Right forelimb (tissue), 1 donor: ENCODE data around the gene YTHDF2.
"Not testable (repeated sequence)": the region's sequence is repeated elsewhere in the genome, so short reads cannot be mapped to it uniquely, and the experiment has no call there.

Source experiments
- DNase-seq: peaks from one replicate; pipeline ENCODE4 v3.0.0-alpha.2; 2018

The YTHDF2 gene

DNA sequence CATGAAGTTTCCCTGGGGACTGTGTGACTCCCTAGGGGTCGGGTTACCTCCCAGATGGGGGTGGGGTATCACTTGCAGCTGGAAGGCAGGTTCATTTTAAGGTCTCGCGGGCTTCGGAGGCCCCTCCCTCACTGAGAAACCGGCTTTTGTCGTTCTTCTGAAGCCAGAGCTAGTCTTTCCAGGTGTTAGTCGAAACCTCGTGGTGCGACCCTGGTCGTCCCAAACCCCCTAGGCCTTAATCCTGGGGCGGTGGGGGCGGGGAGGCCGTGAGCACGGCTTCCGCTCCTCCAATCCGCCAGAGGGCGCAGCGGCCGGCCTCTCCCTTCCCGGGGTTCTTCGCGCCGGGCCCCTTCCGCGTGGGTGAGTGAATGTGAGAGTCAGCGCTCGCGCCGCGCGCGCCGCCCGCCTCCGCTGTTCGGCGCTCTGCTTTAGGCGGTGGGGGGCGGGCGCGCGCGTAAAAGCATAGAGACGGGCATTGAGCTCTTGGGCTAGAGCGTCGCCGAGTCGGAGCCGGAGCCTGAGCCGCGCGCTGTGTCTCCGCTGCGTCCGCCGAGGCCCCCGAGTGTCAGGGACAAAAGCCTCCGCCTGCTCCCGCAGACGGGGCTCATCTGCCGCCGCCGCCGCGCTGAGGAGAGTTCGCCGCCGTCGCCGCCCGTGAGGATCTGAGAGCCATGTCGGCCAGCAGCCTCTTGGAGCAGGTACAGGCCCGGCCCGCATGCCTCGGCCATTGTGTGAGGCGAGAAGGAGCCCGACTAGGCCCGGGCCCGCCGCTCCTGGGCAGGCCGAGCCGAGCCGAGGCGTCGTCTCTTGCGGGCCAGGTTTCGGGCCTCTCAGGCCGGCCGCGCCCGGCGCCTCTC is at the start of gene YTHDF2:
Gene YTHDF2, plus strand, starts transcription at position 491 of the 857 bp plus-strand sequence. Its CDS starts 181 bp downstream, at position 672.
- peak; percentile 99 for DNase-seq

- not testable (repeated sequence) for DNase-seq
Measured at GRCh38 chr1:28691627-28692026, 45.1 kb upstream of the YTHDF2 start.

DNA sequence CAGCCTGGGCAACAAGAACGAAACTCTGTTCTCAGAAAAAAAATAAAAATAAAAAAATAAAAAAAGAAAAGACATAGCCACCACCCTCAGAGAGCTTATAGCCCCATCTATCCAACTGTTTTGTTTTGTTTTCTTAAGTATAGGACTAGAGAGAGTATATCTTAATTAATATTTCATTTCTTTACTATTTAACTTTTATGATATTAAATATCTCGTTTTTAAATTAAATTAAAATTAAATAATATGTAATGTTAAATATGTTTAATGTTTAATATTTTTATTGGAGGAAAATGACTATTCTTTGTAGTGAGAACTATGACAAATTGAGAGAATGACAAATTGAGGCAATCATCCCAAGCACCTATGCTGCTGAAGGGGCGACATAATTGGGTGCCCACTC is 33.1 kb upstream of the YTHDF2 start:
- DNase-seq, result no peak

GRCh38 chr1:28716336-28716735 is 20.4 kb upstream of the YTHDF2 start:
- no peak for DNase-seq

DNA sequence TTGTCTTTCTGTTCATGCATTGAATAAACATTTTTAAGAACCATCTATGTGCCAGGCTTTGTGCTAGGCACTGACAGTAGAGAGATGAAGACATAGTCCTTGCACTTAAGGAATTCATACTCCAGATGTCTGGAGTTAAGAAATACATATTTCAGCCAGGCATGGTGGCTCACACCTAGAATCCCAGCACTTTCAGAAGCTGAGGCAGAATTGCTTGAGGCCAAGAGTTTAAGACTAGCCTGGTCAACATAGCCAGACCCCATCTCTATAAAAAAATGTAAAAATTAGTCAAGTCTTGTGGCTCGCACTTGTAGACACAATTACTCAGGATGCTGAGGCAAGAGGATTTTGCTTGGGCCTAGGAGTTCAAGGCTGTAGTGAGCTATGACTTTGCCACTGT is 18.6 kb upstream of the YTHDF2 start:
- DNase-seq, result no peak

- DNase-seq, result no peak
Measured at GRCh38 chr1:28718586-28719331, 18.0 kb upstream of the YTHDF2 start.

- DNase-seq, result no peak
Measured at GRCh38 chr1:28719332-28719619, 17.5 kb upstream of the YTHDF2 start.

DNA sequence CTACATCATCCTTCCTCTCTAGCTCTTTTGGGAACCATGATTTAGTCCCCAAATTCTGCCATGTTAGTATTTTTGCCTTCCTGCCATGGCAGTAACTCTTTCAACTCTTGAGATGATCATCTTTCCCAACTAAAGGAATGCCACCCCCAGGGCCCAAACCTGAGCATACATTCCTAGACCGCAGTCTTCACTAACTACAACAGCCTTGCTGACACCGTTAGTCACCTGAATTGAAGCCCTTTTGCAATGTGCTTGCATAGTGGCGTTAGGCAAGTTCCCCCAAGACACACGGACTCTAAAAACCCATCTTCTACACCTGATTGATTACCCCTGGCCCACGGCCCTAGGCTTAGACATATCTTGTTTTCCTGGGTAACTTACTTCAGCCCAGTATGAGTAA is 16.4 kb upstream of the YTHDF2 start:
- DNase-seq, result no peak

- not testable (repeated sequence) for DNase-seq
Measured at GRCh38 chr1:28721927-28722326, 14.8 kb upstream of the YTHDF2 start.

- DNase-seq, result not testable (repeated sequence)
Measured at GRCh38 chr1:28725365-28725764, 11.4 kb upstream of the YTHDF2 start.

- no peak for DNase-seq
Measured at GRCh38 chr1:28735961-28736449, 735 bp upstream of the YTHDF2 start.

- peak; percentile 67 for DNase-seq
Measured at GRCh38 chr1:28737307-28738132, 780 bp downstream of the YTHDF2 start.

DNA sequence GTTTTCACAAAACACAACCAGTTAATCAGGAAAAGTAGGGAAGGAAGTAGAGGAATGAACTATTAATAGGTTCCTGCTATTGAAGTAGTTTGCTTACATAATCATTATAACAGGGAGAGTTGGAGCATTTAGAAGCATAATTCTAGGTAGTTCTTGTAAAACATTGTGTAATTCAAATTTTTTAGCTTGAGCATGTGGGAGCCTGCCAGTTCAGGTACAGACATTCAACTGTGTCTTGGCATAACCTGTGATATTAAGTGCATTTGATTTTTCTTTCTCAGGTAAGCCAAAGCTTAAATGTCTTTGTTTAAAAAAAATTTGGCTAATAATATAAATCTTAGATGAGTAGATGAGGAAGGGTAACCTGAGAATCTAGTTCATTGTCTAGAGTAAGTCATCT is 3.4 kb downstream of the YTHDF2 start:
- no peak for DNase-seq

DNA sequence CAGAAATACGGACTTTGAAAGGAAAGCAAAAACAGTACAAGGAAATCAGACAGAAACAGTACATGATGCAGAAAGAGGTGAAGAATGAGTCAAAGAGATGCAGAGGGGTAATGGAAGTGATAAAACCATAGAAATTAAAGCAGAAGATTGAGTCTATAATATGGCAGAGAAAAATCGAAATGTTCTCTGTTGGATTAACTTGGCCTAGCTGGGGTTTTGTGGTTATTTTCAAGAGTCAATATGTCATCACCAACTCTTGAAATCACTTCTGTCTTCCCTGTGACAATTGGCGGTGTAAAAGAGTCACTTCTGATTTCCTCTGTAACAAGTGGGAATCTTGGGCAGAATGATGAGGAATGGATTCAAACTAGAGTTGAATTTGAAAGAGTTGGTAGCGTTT is 7.4 kb downstream of the YTHDF2 start:
- DNase-seq, result no peak

GRCh38 chr1:28745653-28746173 is 9.0 kb downstream of the YTHDF2 start:
- no peak for DNase-seq

DNA sequence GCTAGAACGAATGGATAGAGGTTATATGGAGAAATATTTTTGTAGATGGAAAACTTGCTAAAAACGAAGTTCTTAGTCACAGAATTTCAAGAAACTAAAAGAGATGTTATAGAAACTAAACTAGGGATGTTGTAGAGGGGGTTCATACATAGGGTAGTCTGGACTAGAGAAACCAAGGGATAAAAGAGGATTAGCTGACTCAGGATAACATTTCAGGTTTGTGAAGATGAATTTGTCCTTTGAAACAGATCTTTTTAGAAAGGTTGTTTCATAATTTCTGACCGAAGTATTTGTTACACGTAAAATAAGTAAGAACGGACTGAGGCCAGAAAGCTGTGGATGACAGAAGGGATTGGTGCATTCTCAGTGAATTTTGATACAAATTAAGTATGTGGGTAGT is 13.6 kb downstream of the YTHDF2 start:
- DNase-seq, result no peak

- DNase-seq, result not testable (repeated sequence)
Measured at GRCh38 chr1:28750771-28751294, 14.1 kb downstream of the YTHDF2 start.

DNA sequence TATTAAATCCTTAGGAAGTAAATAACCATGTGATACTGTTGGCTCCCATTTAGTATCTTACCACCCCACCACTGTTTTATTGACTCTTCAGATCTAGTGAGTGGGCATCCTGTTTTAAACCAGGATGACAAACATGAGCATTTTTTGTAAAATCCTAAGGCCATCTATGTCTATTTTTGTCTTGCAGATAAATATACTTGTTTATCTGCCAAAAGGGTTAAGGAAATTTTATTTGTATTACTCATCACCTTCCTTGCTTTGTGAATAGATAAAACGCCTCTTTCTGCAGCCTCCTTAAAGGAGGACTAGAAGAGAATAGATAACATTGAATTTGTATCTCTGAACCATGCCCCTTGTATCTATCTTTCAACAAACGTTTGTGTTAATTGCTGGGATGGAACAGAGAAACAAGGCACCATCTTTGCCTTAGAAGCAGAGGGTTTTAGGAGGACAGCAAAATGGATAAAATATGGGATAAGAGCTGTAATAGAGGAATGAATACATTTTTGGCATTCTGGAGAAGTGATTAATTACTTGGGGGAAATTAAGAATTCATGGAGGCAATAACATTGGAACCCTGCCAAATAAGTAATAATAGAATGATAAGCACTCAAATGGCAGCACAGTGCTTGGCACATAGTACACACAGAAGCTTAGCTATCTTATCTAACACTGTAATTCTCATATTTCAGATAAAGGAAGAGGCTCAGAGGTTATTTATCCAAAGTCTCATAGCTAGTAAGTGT is 14.7 kb downstream of the YTHDF2 start:
- no peak for DNase-seq

- no peak for DNase-seq
Measured at GRCh38 chr1:28755701-28756100, 19.0 kb downstream of the YTHDF2 start.

- no peak for DNase-seq
Measured at GRCh38 chr1:28756846-28757245, 20.1 kb downstream of the YTHDF2 start.

DNA sequence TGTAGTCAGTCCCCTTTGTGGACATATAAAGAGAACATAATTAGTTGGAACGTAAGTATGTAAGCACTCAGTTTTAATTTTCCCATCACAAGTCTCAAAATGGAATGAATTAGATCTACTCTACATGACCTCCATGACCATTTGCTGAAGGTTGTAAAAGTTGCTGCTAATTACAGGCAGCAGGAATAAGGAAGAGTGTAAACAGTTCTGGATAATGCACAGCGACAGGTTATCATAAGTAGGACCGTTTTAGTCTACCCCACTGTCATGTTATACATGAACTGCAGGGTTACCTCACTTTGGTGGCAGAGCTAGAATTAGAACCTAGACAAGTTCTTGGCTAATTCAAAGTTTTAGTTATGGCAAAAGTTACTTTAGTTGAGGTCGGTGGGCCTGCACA is 21.7 kb downstream of the YTHDF2 start:
- DNase-seq, result no peak

DNA sequence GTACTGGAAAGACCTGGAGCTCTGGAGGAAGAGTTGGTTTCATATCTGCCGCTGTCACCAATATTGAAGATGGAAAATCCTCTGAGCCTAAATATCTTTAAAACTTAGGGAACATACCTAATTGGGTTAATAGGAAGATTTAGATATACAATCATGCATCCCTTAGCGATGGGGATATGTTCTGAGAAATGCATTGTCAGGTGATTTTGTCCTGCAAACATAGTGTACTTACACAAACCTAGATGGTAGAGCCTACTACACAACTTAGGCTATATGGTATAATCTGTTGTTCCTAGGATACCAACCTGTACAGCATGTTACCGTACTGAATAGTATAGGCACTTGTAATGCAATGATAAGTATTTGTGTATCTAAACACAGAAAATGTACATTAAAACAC is 22.5 kb downstream of the YTHDF2 start:
- no peak for DNase-seq
